Measurements from ENCODE around the gene E2F7.

The E2F7 gene

DNA sequence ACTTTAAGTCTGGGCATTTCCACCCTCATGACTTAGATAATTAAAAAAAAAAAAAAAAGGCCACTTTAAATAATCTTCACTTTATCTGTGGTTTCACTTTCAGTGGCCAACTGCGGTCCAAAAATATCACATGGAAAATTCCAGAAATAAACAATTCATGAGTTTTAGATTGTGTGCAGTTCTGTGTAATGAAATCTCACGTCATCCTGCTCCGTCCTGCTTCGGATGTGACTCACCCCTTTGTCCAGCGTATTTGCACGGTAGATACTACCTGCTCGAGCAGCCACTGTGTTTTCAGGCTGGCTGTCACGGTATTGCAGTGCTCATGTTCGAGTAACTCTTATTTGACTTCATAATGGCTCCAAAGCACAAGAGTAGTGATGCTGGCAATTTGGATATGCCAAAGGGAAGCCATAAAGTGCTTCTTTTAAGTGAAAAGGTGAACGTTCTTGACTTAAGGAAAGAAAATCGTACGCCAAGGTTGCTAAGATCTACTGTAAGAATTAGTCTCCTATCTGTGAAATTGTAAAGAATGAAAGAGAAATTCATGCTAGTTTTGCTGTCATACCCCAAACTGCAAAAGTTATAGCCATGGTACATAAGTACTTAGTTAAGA, 2.4 kb downstream of the E2F7 start:
- H3K9me3 ChIP-seq (ENCODE audit: control insufficient read depth, insufficient read depth, low read length), result no peaks in the 10 kb centered on the region
- peaks cover 4% of the 10 kb centered on the region for H3K4me1 ChIP-seq (ENCODE audit: control insufficient read depth, insufficient read depth, low read length)
- H3K27me3 ChIP-seq (ENCODE audit: control insufficient read depth, insufficient read depth, low read length), result no peaks in the 10 kb centered on the region
- no peak overlapping the region for H3K9ac ChIP-seq (ENCODE audit: low read depth, low read length)
- H3K36me3 ChIP-seq (ENCODE audit: control insufficient read depth, insufficient read depth, low read length), result no peaks in the 10 kb centered on the region
- H3K4me3 ChIP-seq (ENCODE audit: low read depth, low read length), result no peak overlapping the region

GRCh38 chr12:77062396-77062795, 3.0 kb downstream of the E2F7 start:
- H3K4me1 ChIP-seq (ENCODE audit: control insufficient read depth, insufficient read depth, low read length), result peaks cover 4% of the 10 kb centered on the region
- H3K4me3 ChIP-seq (ENCODE audit: low read depth, low read length), result no peak overlapping the region
- H3K36me3 ChIP-seq (ENCODE audit: control insufficient read depth, insufficient read depth, low read length), result no peaks in the 10 kb centered on the region
- H3K9ac ChIP-seq (ENCODE audit: low read depth, low read length), result no peak overlapping the region
- H3K27me3 ChIP-seq (ENCODE audit: control insufficient read depth, insufficient read depth, low read length), result no peaks in the 10 kb centered on the region
- H3K9me3 ChIP-seq (ENCODE audit: control insufficient read depth, insufficient read depth, low read length), result no peaks in the 10 kb centered on the region

GRCh38 chr12:77060883-77061240, 4.5 kb downstream of the E2F7 start:
- Histone ChIP-seq H3K4me1 (ENCODE audit: control insufficient read depth, insufficient read depth, low read length) (no peaks in the 10 kb centered on the region), H3K9me3 (ENCODE audit: control insufficient read depth, insufficient read depth, low read length) (no peaks in the 10 kb centered on the region), H3K36me3 (ENCODE audit: control insufficient read depth, insufficient read depth, low read length) (no peaks in the 10 kb centered on the region), H3K9ac (ENCODE audit: low read depth, low read length) (no peak overlapping the region), H3K27me3 (ENCODE audit: control insufficient read depth, insufficient read depth, low read length) (no peaks in the 10 kb centered on the region), H3K4me3 (ENCODE audit: low read depth, low read length) (no peak overlapping the region)

- Histone ChIP-seq H3K36me3 (ENCODE audit: control insufficient read depth, insufficient read depth, low read length) (no peaks in the 10 kb centered on the region), H3K4me3 (ENCODE audit: low read depth, low read length) (no peak overlapping the region), H3K4me1 (ENCODE audit: control insufficient read depth, insufficient read depth, low read length) (no peaks in the 10 kb centered on the region), H3K9ac (ENCODE audit: low read depth, low read length) (no peak overlapping the region), H3K9me3 (ENCODE audit: control insufficient read depth, insufficient read depth, low read length) (no peaks in the 10 kb centered on the region), H3K27me3 (ENCODE audit: control insufficient read depth, insufficient read depth, low read length) (no peaks in the 10 kb centered on the region)
These were observed 5.1 kb downstream of the E2F7 start for GRCh38 chr12:77060136-77060882.

- Histone ChIP-seq H3K4me1 (ENCODE audit: control insufficient read depth, insufficient read depth, low read length) (no peaks in the 10 kb centered on the region), H3K27me3 (ENCODE audit: control insufficient read depth, insufficient read depth, low read length) (no peaks in the 10 kb centered on the region), H3K4me3 (ENCODE audit: low read depth, low read length) (no peak overlapping the region), H3K36me3 (ENCODE audit: control insufficient read depth, insufficient read depth, low read length) (no peaks in the 10 kb centered on the region), H3K9me3 (ENCODE audit: control insufficient read depth, insufficient read depth, low read length) (no peaks in the 10 kb centered on the region), H3K9ac (ENCODE audit: low read depth, low read length) (no peak overlapping the region)
These were observed 6.6 kb downstream of the E2F7 start for GRCh38 chr12:77058740-77059139.

GRCh38 chr12:77054851-77055250, 10.5 kb downstream of the E2F7 start:
- Histone ChIP-seq H3K4me3 (ENCODE audit: low read depth, low read length) (no peak overlapping the region), H3K9me3 (ENCODE audit: control insufficient read depth, insufficient read depth, low read length) (no peaks in the 10 kb centered on the region), H3K27me3 (ENCODE audit: control insufficient read depth, insufficient read depth, low read length) (no peaks in the 10 kb centered on the region), H3K9ac (ENCODE audit: low read depth, low read length) (no peak overlapping the region), H3K36me3 (ENCODE audit: control insufficient read depth, insufficient read depth, low read length) (no peaks in the 10 kb centered on the region), H3K4me1 (ENCODE audit: control insufficient read depth, insufficient read depth, low read length) (no peaks in the 10 kb centered on the region)

DNA sequence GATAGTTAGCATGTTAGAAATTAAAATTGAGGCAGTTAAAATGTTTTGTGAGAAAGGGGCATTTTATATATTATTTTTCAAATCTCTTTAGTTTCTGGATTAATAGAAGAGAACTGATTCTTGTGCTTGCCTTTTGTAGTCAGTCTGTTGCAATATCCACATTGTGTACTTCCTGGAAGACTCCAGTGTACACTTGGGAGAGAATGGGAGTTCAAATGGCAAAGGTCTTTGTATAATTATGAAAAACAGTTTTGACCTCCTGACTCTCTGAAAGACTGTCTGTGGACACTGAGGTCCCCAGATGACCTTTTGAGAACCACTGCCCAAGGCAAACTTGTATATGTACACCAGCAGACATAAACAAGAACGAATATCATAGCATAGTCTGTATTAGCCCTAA, 12.1 kb downstream of the E2F7 start:
- Histone ChIP-seq H3K4me3 (ENCODE audit: low read depth, low read length) (no peak overlapping the region), H3K9me3 (ENCODE audit: control insufficient read depth, insufficient read depth, low read length) (no peaks in the 10 kb centered on the region), H3K36me3 (ENCODE audit: control insufficient read depth, insufficient read depth, low read length) (peaks cover 5% of the 10 kb centered on the region), H3K9ac (ENCODE audit: low read depth, low read length) (no peak overlapping the region), H3K27me3 (ENCODE audit: control insufficient read depth, insufficient read depth, low read length) (no peaks in the 10 kb centered on the region), H3K4me1 (ENCODE audit: control insufficient read depth, insufficient read depth, low read length) (no peaks in the 10 kb centered on the region)

GRCh38 chr12:77049767-77050353, 15.5 kb downstream of the E2F7 start:
- no peaks in the 10 kb centered on the region for H3K4me1 ChIP-seq (ENCODE audit: control insufficient read depth, insufficient read depth, low read length)
- H3K36me3 ChIP-seq (ENCODE audit: control insufficient read depth, insufficient read depth, low read length), result peaks cover 5% of the 10 kb centered on the region

GRCh38 chr12:77047341-77048109, 17.8 kb downstream of the E2F7 start:
- Histone ChIP-seq H3K4me1 (ENCODE audit: control insufficient read depth, insufficient read depth, low read length) (no peaks in the 10 kb centered on the region), H3K27me3 (ENCODE audit: control insufficient read depth, insufficient read depth, low read length) (no peaks in the 10 kb centered on the region), H3K9ac (ENCODE audit: low read depth, low read length) (no peak overlapping the region), H3K4me3 (ENCODE audit: low read depth, low read length) (no peak overlapping the region), H3K9me3 (ENCODE audit: control insufficient read depth, insufficient read depth, low read length) (no peaks in the 10 kb centered on the region), H3K36me3 (ENCODE audit: control insufficient read depth, insufficient read depth, low read length) (peaks cover 9% of the 10 kb centered on the region)

More at GRCh38 chr12:77049767-77050353, 15.5 kb downstream of the E2F7 start:
- H3K27me3 ChIP-seq (ENCODE audit: control insufficient read depth, insufficient read depth, low read length), result no peaks in the 10 kb centered on the region
- no peak overlapping the region for H3K4me3 ChIP-seq (ENCODE audit: low read depth, low read length)
- H3K9me3 ChIP-seq (ENCODE audit: control insufficient read depth, insufficient read depth, low read length), result no peaks in the 10 kb centered on the region
- H3K9ac ChIP-seq (ENCODE audit: low read depth, low read length), result no peak overlapping the region

DNA sequence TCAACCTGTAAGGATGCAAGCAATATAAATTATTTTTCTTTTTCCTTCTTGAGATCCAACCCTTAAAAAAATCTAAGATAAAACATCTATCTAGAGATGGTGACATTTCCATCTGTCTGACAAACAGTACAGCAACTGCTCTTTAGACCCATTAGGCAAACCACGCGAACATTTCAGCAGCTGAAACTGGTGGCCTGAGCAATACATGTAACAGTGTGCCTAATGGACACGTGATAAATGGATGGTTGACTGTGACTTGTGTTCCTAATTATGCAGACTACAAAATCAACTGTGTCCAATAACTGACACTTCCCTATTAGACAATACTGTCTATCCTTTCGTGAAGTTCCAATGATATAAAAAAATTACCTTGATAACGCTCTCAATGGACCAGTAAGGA, 18.9 kb downstream of the E2F7 start:
- Histone ChIP-seq H3K4me3 (ENCODE audit: low read depth, low read length) (no peak overlapping the region), H3K36me3 (ENCODE audit: control insufficient read depth, insufficient read depth, low read length) (peaks cover 9% of the 10 kb centered on the region), H3K4me1 (ENCODE audit: control insufficient read depth, insufficient read depth, low read length) (no peaks in the 10 kb centered on the region)

DNA sequence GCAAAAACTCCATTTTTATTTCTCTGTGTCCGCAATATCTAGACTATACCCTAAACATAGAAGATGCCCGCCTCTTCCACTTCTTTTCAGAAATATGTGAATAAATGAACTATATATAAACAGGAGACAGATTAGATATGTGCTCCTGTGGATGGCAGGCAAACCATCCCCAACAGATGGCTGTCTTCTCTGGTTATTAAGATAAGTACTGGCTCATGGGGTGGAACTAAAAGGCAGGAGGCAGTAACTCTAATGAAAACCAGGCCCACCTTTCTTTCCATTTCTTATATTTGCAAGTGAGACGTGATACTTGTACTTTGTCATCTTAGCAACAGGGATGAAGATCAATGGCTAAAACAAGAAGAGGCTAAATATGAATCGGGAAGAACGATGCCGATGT, 20.2 kb downstream of the E2F7 start:
- Histone ChIP-seq H3K9ac (ENCODE audit: low read depth, low read length) (no peak overlapping the region), H3K36me3 (ENCODE audit: control insufficient read depth, insufficient read depth, low read length) (peaks cover 9% of the 10 kb centered on the region)

More for the DNA sequence above, 18.9 kb downstream of the E2F7 start:
- H3K9ac ChIP-seq (ENCODE audit: low read depth, low read length), result no peak overlapping the region
- H3K27me3 ChIP-seq (ENCODE audit: control insufficient read depth, insufficient read depth, low read length), result no peaks in the 10 kb centered on the region
- no peaks in the 10 kb centered on the region for H3K9me3 ChIP-seq (ENCODE audit: control insufficient read depth, insufficient read depth, low read length)

More for the DNA sequence above, 20.2 kb downstream of the E2F7 start:
- H3K9me3 ChIP-seq (ENCODE audit: control insufficient read depth, insufficient read depth, low read length), result no peaks in the 10 kb centered on the region
- H3K4me3 ChIP-seq (ENCODE audit: low read depth, low read length), result no peak overlapping the region
- H3K27me3 ChIP-seq (ENCODE audit: control insufficient read depth, insufficient read depth, low read length), result no peaks in the 10 kb centered on the region
- H3K4me1 ChIP-seq (ENCODE audit: control insufficient read depth, insufficient read depth, low read length), result no peaks in the 10 kb centered on the region
